Measurements from ENCODE around the gene AK1.

The AK1 gene

GRCh38 chr9:127880143-127880542 lies 2.7 kb upstream of the AK1 start:
- DNase-seq (ENCODE audit: low read depth), result no peak
- Histone ChIP-seq H3K4me1 (ENCODE audit: control insufficient read depth, insufficient read depth, low read length) (peaks cover 34% of the 10 kb centered on the region), H3K36me3 (ENCODE audit: control insufficient read depth, insufficient read depth, low read length, severe bottlenecking) (peaks cover 15% of the 10 kb centered on the region), H3K4me3 (ENCODE audit: low read length) (no peak overlapping the region), H3K9ac (ENCODE audit: low read length) (no peak overlapping the region), H3K9me3 (ENCODE audit: control insufficient read depth, low read length) (no peaks in the 10 kb centered on the region), H3K27me3 (replicated peaks; ENCODE audit: control insufficient read depth, insufficient read depth, low read length) (no peaks in the 10 kb centered on the region)

DNA sequence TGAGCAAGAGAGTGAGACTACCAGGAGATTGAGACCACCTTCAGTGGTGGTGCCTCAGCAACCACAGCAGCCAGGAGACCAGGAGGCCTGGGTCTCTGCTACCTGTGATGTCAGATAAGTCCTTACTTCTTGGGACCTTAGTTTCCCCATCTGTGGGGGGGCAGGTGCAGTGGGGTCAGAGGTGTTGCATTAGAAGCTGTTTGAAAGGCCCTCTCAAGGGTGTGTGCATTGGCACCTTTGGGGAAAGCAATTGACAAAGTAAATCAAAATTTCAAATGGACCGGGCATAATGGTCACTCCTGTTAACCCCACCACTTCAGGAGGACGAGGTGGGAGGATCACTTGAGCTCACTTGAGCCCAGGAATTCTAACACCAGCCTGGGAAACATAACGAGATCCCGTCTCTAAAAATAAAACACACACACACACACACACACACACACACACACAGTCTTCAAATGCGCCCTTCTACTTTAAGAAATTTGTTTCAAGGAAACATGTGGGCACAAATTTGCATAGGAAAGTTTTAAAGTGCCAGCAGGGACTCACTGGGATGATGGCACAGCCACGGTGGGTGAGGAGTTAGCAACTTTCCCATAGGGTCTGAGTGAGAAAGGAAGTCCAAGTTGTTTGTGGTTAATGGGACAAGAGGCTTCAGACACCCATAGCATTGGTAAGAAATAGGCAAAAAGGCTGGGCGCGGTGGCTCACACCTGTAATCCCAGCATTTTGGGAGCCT lies 1.3 kb upstream of the AK1 start:
- Histone ChIP-seq H3K36me3 (ENCODE audit: control insufficient read depth, insufficient read depth, low read length, severe bottlenecking) (peaks cover 3% of the 10 kb centered on the region), H3K27me3 (replicated peaks; ENCODE audit: control insufficient read depth, insufficient read depth, low read length) (no peaks in the 10 kb centered on the region), H3K4me1 (ENCODE audit: control insufficient read depth, insufficient read depth, low read length) (peaks cover 42% of the 10 kb centered on the region), H3K9me3 (ENCODE audit: control insufficient read depth, low read length) (no peaks in the 10 kb centered on the region), H3K9ac (ENCODE audit: low read length) (no peak overlapping the region), H3K4me3 (ENCODE audit: low read length) (no peak overlapping the region)
- no peak for DNase-seq (ENCODE audit: low read depth)

- DNase-seq (ENCODE audit: low read depth), result no peak
- Histone ChIP-seq H3K9me3 (ENCODE audit: control insufficient read depth, low read length) (no peaks in the 10 kb centered on the region), H3K27me3 (replicated peaks; ENCODE audit: control insufficient read depth, insufficient read depth, low read length) (no peaks in the 10 kb centered on the region), H3K4me1 (ENCODE audit: control insufficient read depth, insufficient read depth, low read length) (peaks cover 48% of the 10 kb centered on the region), H3K9ac (ENCODE audit: low read length) (peak overlapping the region; percentile 93), H3K36me3 (ENCODE audit: control insufficient read depth, insufficient read depth, low read length, severe bottlenecking) (peaks cover 3% of the 10 kb centered on the region), H3K4me3 (ENCODE audit: low read length) (peak overlapping the region; percentile 85)
Observed at GRCh38 chr9:127878001-127878651, 651 bp upstream of the AK1 start.

DNA sequence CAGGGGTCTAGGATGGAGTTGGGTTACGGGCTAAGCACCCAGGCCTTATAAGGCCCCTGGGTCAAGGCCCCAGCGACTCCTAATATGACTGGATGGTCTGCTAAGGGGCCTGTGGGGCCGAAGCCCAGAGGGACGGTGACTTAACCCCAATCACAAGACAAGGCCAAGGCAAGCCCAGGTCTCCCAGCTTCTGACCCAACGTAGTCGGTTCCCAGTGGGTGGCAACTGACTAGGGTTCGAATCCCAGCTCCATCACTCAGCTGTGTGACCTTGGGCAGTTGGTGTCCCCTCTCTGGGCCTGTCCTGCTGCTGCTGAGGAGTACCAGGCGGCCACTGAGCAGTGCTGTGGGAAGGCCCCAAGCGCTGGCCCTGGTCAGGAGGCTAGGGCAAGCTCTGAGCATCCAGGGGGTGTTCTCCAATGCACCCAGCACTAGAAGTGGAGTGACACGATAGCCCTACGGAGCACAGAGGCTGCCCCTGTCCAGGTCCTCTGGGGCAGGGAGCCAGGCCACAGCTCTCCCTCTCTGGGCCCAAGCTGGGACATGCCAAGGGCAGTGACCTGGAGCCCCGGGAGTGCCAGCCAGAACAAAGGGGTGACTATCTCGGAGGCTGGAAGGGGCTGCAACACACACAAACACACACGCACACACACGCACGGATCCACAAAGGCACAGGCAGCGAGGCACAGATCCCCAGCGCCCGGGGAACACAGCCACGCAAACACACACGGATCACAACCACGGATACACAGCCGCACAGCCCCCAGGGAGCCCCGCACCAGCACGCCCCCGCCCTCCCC lies 512 bp downstream of the AK1 start:
- H3K27me3 ChIP-seq (replicated peaks; ENCODE audit: control insufficient read depth, insufficient read depth, low read length), result no peaks in the 10 kb centered on the region
- peaks cover 12% of the 10 kb centered on the region for H3K36me3 ChIP-seq (ENCODE audit: control insufficient read depth, insufficient read depth, low read length, severe bottlenecking)
- H3K4me3 ChIP-seq (ENCODE audit: low read length), result peak overlapping the region; percentile 85
- no peak for DNase-seq (ENCODE audit: low read depth)
- no peaks in the 10 kb centered on the region for H3K9me3 ChIP-seq (ENCODE audit: control insufficient read depth, low read length)
- H3K9ac ChIP-seq (ENCODE audit: low read length), result peak overlapping the region; percentile 93
- peaks cover 48% of the 10 kb centered on the region for H3K4me1 ChIP-seq (ENCODE audit: control insufficient read depth, insufficient read depth, low read length)

GRCh38 chr9:127876026-127876763 lies 1.3 kb downstream of the AK1 start:
- Histone ChIP-seq H3K9ac (ENCODE audit: low read length) (peak overlapping the region; percentile 93), H3K4me1 (ENCODE audit: control insufficient read depth, insufficient read depth, low read length) (peaks cover 48% of the 10 kb centered on the region), H3K9me3 (ENCODE audit: control insufficient read depth, low read length) (no peaks in the 10 kb centered on the region), H3K4me3 (ENCODE audit: low read length) (peak overlapping the region; percentile 85), H3K27me3 (replicated peaks; ENCODE audit: control insufficient read depth, insufficient read depth, low read length) (no peaks in the 10 kb centered on the region), H3K36me3 (ENCODE audit: control insufficient read depth, insufficient read depth, low read length, severe bottlenecking) (peaks cover 19% of the 10 kb centered on the region)
- no peak for DNase-seq (ENCODE audit: low read depth)

DNA sequence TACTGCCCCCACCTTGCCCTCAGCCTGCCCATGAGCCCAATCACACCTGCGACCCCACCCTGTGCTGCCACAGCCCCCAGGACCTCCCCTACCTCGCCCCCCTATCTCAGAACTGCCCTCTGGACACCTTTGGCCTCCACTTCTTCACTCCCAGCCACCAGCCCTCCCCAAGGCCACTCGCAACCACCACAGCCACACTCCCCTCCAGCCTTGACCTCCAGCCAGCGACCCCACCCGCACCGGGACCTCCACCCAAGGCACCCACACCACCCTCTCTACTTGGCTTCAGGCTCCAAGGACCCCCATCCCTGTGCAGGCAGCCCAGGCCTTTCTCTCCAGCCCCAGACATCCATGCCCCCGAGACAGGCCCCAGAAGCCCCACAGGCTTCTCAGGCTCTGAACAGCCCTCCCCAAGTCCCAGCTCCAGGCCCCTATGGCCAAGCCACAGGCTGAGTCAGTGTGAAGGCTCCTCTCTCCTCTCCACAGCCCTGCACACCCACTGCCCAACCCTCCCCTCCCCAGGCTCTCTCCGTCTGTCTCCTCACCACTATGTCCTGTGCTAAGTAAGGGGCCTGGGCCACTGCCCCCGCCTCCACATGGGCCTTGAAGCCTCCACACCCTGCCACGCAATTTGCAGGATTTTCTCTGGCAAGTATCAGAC lies 2.0 kb downstream of the AK1 start:
- peak overlapping the region; percentile 54 for H3K4me3 ChIP-seq (ENCODE audit: low read length)
- H3K27me3 ChIP-seq (replicated peaks; ENCODE audit: control insufficient read depth, insufficient read depth, low read length), result no peaks in the 10 kb centered on the region
- H3K9ac ChIP-seq (ENCODE audit: low read length), result peak overlapping the region; percentile 77
- peak; percentile 76 for DNase-seq (ENCODE audit: low read depth)
- no peaks in the 10 kb centered on the region for H3K9me3 ChIP-seq (ENCODE audit: control insufficient read depth, low read length)
- peaks cover 27% of the 10 kb centered on the region for H3K36me3 ChIP-seq (ENCODE audit: control insufficient read depth, insufficient read depth, low read length, severe bottlenecking)
- H3K4me1 ChIP-seq (ENCODE audit: control insufficient read depth, insufficient read depth, low read length), result peaks cover 48% of the 10 kb centered on the region

GRCh38 chr9:127874301-127875221 lies 2.9 kb downstream of the AK1 start:
- Histone ChIP-seq H3K4me3 (ENCODE audit: low read length) (peak overlapping the region; percentile 54), H3K4me1 (ENCODE audit: control insufficient read depth, insufficient read depth, low read length) (peaks cover 51% of the 10 kb centered on the region)
- no peak for DNase-seq (ENCODE audit: low read depth)

GRCh38 chr9:127873886-127874285 lies 3.6 kb downstream of the AK1 start:
- peaks cover 51% of the 10 kb centered on the region for H3K4me1 ChIP-seq (ENCODE audit: control insufficient read depth, insufficient read depth, low read length)
- H3K9ac ChIP-seq (ENCODE audit: low read length), result peak overlapping the region; percentile 77
- H3K36me3 ChIP-seq (ENCODE audit: control insufficient read depth, insufficient read depth, low read length, severe bottlenecking), result peaks cover 38% of the 10 kb centered on the region
- H3K27me3 ChIP-seq (replicated peaks; ENCODE audit: control insufficient read depth, insufficient read depth, low read length), result no peaks in the 10 kb centered on the region
- H3K9me3 ChIP-seq (ENCODE audit: control insufficient read depth, low read length), result no peaks in the 10 kb centered on the region
- peak; percentile 23 for DNase-seq (ENCODE audit: low read depth)
- H3K4me3 ChIP-seq (ENCODE audit: low read length), result peak overlapping the region; percentile 54

More at GRCh38 chr9:127874301-127875221, 2.9 kb downstream of the AK1 start:
- Histone ChIP-seq H3K9me3 (ENCODE audit: control insufficient read depth, low read length) (no peaks in the 10 kb centered on the region), H3K27me3 (replicated peaks; ENCODE audit: control insufficient read depth, insufficient read depth, low read length) (no peaks in the 10 kb centered on the region), H3K36me3 (ENCODE audit: control insufficient read depth, insufficient read depth, low read length, severe bottlenecking) (peaks cover 31% of the 10 kb centered on the region), H3K9ac (ENCODE audit: low read length) (peak overlapping the region; percentile 77)

DNA sequence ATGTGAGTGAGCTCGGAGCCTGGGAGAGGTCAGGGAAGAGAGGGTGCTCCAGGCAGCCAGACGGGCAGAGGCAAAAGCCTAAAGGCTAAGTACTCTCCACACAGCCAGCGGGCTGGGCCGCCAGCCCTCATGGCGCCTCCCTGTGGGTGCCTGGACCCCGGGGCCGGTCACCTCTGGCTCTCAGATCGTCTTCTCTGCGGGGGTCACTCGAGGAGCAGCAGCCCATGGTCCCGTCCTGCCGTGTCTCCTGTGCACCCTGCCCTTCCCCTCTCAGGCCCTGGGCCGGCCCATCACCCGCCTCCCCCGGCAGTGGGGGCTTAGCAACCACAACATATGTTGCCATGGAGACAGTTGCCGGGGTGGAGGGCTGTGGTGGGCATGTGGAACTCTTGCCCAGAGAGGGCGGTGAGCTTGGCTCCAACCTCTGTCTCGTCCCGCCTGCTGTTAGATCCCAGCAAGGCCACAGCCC lies 4.2 kb downstream of the AK1 start:
- peak overlapping the region; percentile 77 for H3K9ac ChIP-seq (ENCODE audit: low read length)
- H3K36me3 ChIP-seq (ENCODE audit: control insufficient read depth, insufficient read depth, low read length, severe bottlenecking), result peaks cover 43% of the 10 kb centered on the region
- DNase-seq (ENCODE audit: low read depth), result no peak
- no peaks in the 10 kb centered on the region for H3K9me3 ChIP-seq (ENCODE audit: control insufficient read depth, low read length)
- peaks cover 48% of the 10 kb centered on the region for H3K4me1 ChIP-seq (ENCODE audit: control insufficient read depth, insufficient read depth, low read length)
- H3K27me3 ChIP-seq (replicated peaks; ENCODE audit: control insufficient read depth, insufficient read depth, low read length), result no peaks in the 10 kb centered on the region
- no peak overlapping the region for H3K4me3 ChIP-seq (ENCODE audit: low read length)

All from adipocyte (in vitro differentiated cells).